GM19372 (cell line): ENCODE measurements around the gene MAMLD1.

Source experiments
- ATAC-seq: cut with Tn5 transposase; IDR thresholded peaks from one replicate; pipeline ENCODE4 v1.9.1; 2021; ENCODE audit warnings: mild to moderate bottlenecking, low read depth, moderate library complexity; ENCODE audit not compliant: unreplicated experiment

Gene MAMLD1

DNA sequence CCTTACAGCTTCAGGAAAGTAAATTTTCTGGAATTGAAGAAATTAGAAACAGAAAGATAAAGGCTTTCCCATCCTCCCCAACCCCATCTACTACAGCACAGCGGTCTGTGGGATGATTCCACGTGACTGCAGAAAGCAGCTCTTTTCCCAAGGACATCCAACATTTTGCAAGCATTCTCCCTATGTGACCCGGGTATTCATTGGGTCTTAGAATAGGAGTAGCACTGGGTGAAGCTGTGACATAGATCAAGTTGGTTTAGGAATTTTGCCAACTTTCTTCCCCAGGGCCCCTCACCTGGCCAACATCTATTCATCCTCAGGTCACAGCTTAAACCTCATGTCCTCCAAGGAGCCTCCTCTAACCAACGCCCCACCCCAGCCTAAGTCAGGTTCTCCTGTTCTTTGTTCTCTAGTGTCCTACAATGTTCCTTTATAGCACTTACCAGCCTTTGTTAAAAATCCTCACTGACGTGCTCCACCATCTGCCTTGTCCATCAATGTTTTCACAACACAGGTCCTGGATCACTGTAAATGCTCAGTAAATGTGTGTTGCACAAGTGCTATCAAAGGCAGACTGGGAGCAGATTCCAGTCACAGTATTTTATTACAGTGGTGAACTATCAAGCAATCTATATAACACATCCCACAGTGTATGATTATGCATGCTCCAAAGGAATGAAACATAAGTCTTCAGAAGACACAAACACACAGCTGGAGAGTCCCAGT is 124.4 kb downstream of the MAMLD1 start:
- no peak for ATAC-seq

DNA sequence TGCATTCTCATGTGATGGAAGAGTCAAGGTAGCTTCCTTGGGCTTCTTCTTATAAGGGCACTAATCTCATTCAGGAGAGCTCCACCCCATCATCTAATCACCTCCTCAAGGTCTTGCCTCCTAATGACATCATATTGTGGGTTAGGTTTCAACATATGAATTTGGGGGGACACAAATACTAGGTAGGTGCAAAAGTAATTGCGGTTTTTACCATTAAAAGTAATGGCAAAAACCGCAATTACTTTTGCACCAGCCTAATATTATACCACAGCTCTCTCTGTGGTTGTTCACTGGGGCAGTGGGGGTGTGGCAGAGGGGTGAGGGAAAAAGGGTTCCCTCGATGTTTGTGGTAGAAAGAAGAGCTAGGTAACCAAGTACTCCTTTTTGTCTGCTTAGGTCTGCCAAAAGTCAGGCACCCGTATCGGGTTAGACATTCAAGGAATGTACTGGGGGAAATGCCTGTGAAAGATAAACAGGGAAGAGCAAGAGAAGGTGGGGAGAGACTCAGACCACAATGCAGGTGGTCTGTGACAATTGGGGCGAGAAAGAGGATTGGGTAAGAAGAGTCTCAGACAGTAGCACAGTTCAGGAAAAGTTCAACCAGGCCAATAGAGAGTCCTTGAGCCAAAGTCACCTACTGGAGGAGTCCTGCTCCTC is 126.4 kb downstream of the MAMLD1 start:
- ATAC-seq = no peak

DNA sequence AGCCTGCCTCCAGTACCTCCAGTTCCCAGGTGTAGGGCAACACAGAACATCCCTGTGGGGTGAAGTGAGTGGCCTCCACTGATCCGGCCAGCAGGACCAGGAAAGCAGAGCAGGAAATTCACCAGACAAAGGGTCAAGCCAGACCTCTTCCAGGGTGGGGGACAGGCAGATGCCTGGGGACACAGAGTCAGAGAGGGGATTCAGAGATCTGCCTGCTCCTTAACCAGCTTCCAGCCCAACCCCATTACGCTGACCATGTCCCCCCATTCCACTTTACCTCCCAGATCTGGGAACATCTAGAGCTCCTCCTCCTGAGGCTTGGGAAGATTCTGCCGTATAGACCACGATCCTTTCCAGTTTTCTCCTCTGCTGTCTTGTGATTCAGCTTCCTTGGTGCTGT is 132.4 kb downstream of the MAMLD1 start:
- ATAC-seq = no peak

DNA sequence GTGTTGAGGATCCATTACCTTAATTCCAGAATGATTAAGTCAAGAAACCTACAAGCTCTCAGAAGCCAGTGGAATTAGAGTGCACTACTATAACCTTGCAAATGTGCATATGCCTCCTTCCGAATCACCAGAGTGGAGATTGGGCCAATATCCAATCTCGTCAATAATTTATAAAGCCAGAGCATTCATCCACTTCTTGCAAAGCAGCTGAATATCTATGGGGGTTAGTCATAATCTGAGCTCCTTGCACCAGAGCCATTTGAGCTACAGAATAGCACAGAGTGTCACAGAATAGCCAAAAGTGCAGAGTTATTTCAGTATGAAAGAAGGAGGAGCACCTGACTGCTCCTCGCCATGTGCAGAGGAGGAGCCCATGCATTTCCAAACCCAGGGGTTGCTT is 136.1 kb downstream of the MAMLD1 start:
- ATAC-seq = no peak

- no peak for ATAC-seq
Observed at GRCh38 chrX:150502091-150502490, 139.0 kb downstream of the MAMLD1 start.

DNA sequence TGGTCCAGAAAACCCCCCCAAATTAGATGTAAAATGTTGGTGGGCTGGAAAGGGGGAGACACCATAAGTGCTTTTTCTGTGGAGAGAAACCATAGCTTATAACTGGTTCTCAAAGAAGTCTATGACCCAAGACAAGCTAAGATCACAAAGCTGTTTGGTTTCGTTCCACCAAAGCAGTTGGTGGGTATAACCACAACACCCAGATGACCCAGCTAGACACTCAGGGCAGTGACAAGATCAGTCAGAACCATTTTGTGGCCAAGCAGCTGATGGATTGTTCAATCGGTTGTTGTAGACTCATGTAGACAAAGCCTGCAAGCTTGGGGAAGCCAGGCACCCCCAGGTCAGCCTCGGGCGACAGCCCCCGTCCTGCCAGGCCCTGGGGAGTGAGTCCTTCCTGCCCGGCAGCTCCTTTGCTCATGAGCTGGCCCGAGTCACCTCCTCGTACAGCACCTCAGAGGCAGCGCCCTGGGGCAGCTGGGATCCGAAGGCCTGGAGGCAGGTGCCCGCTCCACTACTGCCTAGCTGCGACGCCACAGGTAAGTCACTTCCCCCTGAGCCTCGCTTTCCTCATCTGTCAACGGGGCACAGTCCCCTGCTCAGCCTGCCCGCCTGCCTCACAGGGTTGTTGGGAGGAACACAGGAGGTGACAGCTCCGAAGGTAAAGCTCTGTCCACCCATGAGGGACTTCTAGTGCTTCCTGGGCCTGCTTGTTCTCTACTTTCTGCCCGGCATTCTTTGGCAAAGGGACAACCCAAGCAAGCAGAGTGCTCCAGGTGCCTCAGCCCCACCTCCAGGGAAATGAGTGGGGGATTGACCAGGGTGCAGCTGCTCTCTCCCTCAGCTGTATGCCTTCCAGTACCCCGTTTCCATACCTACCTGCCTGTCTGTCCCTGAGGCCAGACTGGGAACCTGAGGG is 140.1 kb downstream of the MAMLD1 start:
- ATAC-seq = no peak

DNA sequence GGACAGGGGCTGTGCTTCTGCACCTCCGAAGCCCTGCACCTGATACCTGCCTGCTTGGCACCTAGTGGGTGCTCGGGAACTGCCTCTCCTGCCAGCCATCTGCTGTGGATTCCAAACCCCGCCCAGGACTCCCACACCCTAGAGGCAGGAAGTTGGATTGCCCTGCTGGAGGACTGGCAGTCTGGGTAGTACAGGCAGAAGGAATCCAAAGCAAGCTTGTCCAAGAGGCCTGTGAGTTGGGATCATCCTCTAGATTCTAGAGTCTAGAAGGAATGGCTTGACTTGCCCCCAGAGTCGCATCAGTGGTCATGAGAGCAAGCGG is 140.7 kb downstream of the MAMLD1 start:
- ATAC-seq = no peak

GRCh38 chrX:150504397-150505182 is 141.5 kb downstream of the MAMLD1 start:
- ATAC-seq = no peak

- no peak for ATAC-seq
Observed at GRCh38 chrX:150506020-150506419, 142.9 kb downstream of the MAMLD1 start.

DNA sequence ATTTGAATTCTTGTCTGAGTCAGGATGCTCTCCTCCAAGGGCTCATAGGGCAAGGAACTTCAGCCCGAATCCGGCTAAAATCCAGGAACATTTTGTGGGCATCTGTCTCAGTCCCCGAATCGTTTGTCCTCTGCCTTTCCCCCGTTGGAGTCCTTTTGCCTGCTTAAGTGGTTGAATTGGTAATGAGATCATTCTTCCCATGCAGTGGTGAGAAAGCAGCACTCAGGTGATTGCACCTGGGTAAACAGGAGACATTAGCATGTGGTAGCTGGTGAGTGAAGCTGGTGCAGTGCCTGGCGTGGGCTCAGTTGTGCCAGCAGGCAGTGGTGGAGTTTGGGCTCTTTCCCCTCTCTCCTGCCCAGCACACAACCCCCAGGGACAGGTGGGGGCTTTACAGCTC is 143.4 kb downstream of the MAMLD1 start:
- ATAC-seq = no peak

DNA sequence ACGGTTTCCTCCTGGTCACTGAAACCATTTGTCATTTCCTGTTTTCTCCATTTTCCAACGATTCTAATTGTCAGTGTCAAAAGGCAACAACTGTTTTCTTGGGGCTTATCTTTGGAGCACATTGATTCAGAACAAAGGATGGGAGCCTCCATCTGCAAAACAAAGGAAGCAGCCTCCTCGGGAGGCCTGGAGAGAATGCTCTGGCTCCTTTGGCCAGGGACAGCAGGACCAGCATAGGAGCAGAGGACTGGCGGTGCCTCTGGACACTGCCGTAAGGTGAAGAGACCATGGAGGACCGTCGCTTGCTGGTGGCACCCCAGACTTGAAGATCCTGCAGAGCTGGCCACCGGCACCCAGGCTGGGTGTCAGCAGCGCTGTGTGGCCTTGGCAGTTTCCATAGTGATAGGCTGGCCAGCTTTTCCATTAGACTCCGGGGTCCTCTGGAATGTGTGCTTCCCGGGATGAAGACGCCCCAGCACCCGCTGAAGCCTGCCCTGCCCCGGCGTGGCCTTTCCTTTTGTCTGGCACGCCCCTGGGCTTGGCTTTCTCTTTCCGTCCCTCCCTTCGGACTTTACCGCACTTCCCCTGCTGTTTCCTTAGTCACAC is 144.2 kb downstream of the MAMLD1 start:
- no peak for ATAC-seq

- no peak for ATAC-seq
Observed at GRCh38 chrX:150508018-150508417, 144.9 kb downstream of the MAMLD1 start.

DNA sequence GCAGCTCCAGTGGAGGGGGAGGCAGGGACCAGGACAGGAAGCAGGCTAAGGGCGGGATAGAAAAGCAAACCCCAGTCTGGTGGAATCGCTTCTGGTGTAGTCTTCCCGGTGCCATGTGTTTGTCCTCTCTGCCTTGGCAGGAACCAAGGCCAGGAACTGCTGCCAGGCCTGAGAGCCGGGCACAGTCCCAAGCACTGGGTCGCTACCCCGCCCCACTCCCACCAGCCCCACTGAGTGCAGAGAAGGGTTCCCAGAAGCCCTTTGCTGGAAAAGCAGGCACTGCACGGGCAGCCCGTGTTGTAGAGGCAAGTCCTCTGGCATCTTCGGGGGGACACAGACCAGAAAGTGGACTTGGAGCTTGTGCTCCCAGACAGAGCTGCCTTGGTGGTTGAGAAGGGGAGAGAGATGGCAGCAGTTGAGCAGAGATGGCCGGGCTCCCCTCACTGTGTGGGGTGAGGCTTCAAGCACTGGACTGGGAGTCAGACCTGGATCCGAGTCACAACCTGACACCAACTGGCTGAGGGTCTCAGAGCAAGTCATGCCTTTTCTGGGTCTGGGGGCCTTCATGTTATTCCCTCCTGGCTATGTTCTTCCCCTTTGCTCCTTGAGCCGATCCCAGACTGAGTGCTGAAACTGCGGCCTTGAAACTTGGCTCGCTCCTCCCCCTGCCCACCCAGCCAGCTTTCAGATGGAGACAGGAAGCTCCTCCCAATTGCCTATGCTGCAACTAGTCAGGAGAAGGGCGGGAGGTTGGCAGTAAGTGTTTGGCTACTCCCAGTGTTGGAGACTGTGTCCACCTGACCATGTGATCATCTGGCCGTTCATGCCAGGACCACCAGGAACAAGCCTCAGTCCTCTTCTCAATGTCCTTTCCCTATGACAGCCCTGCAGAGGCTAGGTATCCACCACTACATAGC is 145.6 kb downstream of the MAMLD1 start:
- no peak for ATAC-seq

GRCh38 chrX:150509703-150510102 is 146.6 kb downstream of the MAMLD1 start:
- no peak for ATAC-seq

GRCh38 chrX:150512461-150512901 is 149.4 kb downstream of the MAMLD1 start:
- no peak for ATAC-seq

DNA sequence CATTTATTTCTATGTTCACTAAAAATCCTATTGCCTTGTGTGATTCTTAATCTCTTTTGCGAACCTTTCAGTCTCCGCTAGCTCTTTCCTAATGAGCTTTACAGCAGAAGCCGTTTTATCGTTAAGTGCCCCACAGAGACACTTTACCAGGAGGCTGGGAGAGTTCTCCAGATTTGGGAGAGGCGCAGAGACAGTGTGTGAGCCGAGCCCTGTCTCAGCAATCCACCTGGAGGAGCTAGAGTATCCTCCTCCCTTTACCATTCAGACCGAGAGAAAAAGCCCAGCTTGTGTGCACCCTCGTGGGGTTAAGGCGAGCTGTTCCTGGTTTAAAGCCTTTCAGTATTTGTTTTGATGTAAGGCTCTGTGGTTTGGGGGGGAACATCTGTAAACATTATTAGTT is 150.4 kb downstream of the MAMLD1 start:
- ATAC-seq = no peak

DNA sequence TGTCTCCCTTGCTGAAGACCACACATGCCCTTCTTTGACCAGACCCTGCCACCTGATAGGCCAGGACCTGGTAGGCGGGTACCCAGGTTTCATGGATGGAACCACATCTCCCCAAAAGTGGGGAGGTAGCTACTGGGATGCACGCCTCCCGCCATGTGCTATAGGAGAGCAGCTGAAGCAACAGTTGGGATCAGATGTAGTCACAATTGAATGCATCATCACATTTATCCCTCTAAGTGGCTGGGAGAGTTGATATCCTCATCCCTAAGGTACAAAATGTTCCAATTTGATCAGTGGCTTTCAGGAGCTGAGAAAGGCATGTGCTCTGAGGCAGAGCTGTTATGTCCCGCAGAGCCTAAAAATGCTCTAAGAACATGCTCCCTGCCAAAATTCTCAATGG is 151.3 kb downstream of the MAMLD1 start:
- no peak for ATAC-seq

DNA sequence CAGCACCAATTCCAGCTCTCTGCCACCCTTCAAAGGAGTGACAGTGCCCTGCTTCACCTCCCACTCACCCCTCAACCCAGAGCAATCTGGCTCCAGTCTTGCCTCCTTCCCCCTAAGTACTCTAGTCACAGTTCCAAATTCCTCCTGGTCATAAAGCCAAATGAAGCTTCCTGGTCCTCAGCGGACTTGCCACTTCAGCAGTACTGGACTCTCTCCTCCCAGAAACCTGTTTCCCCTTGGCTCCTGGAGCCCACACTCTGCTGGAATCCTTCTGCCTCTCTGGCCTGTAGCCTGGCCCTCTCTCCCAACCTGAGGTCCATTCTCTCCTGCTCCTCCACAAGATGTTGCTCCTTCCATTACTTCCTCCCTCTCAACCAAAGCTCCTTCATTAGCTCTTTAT is 152.7 kb downstream of the MAMLD1 start:
- ATAC-seq = no peak

DNA sequence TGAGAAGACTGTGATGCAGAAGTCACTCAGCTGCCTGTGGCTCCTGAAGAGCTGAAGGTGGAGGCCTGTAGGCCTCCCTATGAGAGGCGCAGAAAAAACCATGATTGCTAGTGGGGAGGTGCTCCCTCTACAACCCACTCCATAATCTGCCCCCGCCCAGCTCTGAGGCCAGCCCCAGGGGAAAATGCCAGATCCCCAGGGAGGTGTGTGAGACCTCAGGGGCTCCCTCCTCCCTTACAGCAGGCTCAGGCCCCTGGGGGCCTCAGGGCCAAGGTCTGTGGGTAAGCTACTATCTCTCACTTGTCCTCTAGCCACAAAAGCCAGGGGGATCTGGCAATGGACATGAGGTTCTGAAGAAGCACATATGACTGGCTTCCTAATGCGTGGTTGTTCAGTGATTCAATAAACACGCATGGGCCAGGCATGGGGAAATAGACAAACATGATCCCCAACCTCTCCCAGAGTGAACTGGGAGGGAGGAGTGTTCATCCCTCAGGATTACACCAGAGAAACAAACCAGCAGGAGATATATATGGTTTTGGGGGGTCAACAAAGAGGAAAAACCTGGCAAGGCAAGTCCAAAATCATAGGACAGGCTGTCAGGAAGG is 154.3 kb downstream of the MAMLD1 start:
- no peak for ATAC-seq
